ENCODE measurements around the gene C2orf66.

The C2orf66 gene

GRCh38 chr2:196758474-196759377 lies 50.4 kb downstream of the C2orf66 start:
- no peak for DNase-seq
